Endodermal cell (in vitro differentiated cells): Measurements from ENCODE around the gene ALOX15B. TPM values are rescaled to one million over a fixed set of nuclear protein-coding genes. Genes with fewer than 3 reads are reported as not detected.

ENCODE experiments used
- DNase-seq: peaks from one replicate; pipeline ENCODE4 v3.0.0-alpha.2; 2017
- H3K27ac ChIP-seq: 2 replicates; pipeline ENCODE4 v1.5.1; 2013; ENCODE audit warnings: mild to moderate bottlenecking, low read depth, low read length, moderate library complexity
- H3K27me3 ChIP-seq: 2 replicates; pipeline ENCODE4 v1.6.1; 2013; ENCODE audit warnings: mild to moderate bottlenecking, low read length, moderate library complexity; ENCODE audit not compliant: insufficient read depth, control insufficient read depth, poor library complexity, severe bottlenecking
- H3K36me3 ChIP-seq: 2 replicates; pipeline ENCODE4 v1.7.0; 2013; ENCODE audit warnings: mild to moderate bottlenecking, low read length, moderate library complexity; ENCODE audit not compliant: control insufficient read depth, insufficient read depth
- H3K4me1 ChIP-seq: one replicate; pipeline ENCODE4 v1.7.0; 2013; ENCODE audit warnings: low read length; ENCODE audit not compliant: control insufficient read depth, insufficient read depth
- H3K4me3 ChIP-seq: 2 replicates; pipeline ENCODE4 v1.5.1; 2013; ENCODE audit warnings: mild to moderate bottlenecking, low read length, moderate library complexity
- H3K9ac ChIP-seq: 2 replicates; pipeline ENCODE4 v1.6.1; 2013; ENCODE audit warnings: mild to moderate bottlenecking, low read length, moderate library complexity; ENCODE audit not compliant: poor library complexity, severe bottlenecking; ENCODE audit errors: extremely low read depth
- H3K9me3 ChIP-seq: 2 replicates; pipeline ENCODE4 v1.6.1; 2013; ENCODE audit warnings: mild to moderate bottlenecking, low read length, moderate library complexity; ENCODE audit not compliant: control insufficient read depth
- H3K27ac Mint-ChIP-seq: 2 replicates; pipeline ENCODE4 v1.8.0; 2020; ENCODE audit warnings: mixed read lengths
- H3K27me3 Mint-ChIP-seq: 2 replicates; pipeline ENCODE4 v1.8.0; 2021; ENCODE audit warnings: mild to moderate bottlenecking, mixed read lengths; ENCODE audit not compliant: insufficient read depth
- H3K36me3 Mint-ChIP-seq: 2 replicates; pipeline ENCODE4 v1.8.0; 2020; ENCODE audit warnings: low read depth, mixed read lengths
- H3K4me1 Mint-ChIP-seq: 2 replicates; pipeline ENCODE4 v1.8.0; 2020; ENCODE audit warnings: mixed read lengths
- H3K4me3 Mint-ChIP-seq: 2 replicates; pipeline ENCODE4 v1.8.0; 2020; ENCODE audit warnings: mild to moderate bottlenecking, moderate library complexity, mixed read lengths
- H3K9me3 Mint-ChIP-seq: 2 replicates; pipeline ENCODE4 v1.8.0; 2020; ENCODE audit warnings: mild to moderate bottlenecking, mixed read lengths
- WGBS, 2 experiments: methylation state at CpG; one replicate each; pipeline versions ENCODE4 v1.1.5 to v1.1.7; 2013; ENCODE audit warnings: missing lambda C conversion rate in 2 of 2, mixed read lengths in 1 of 2; ENCODE audit not compliant: insufficient coverage in 1 of 2, insufficient read length in 1 of 2; 5-methylcytosine and 5-hydroxymethylcytosine counted together
- total RNA-seq, 2 donors: library from RNA; stranded (reverse); fragmentation: NEBNext Ultra II Directional in 1 of 2; extraction: Animal tissue kit (Norgen Biotek cat#: 25700) in 1 of 2; gene quantifications; 2 replicates in 1 of 2; 3 replicates in 1 of 2; pipeline ENCODE4 v1.2.1, GENCODE V29; 2021
- TF ChIP-seq, protein P1 (sequence below): fragments of 200-600 bp; sonication (generic); conservative IDR thresholded peaks from 2 replicates; pipeline ENCODE4 v1.5.0; 2021; ENCODE audit warnings: antibody characterized with exemption, mild to moderate bottlenecking

ALOX15B gene
- total RNA-seq, 2 donors from 2014 or later: not detected

GRCh38 chr17:8025176-8025911 lies 13.5 kb upstream of the ALOX15B start:
- DNase-seq: no peak
- no peak overlapping the region for H3K4me3 ChIP-seq
- 87 to 90% methylated on average over 6 to 9 of the region's 9 CpGs for WGBS, 2 experiments

DNA sequence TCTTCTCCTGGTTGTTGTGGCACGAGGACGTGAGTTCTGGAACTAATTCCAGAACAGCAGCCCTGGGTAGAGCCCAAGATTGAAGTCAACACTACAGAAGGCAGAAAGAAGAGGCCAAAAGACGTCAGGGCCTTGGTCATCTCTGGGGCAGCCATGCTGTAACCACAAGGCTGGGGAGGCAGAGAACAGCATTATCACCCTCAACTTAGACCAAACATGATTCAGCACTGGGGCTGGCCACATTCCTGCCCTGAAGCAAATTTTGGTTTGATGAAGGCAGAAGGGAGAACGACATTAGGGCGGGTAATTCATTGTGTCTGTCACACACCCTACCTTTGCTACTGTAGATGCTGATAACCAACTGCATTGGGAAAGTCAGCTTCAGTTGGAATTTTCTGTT lies 9.7 kb upstream of the ALOX15B start:
- DNase-seq: no peak
- no peaks in the 10 kb centered on the region for H3K9me3 Mint-ChIP-seq

More at GRCh38 chr17:8025176-8025911, 13.5 kb upstream of the ALOX15B start:
- no peak overlapping the region for H3K27ac ChIP-seq
- Mint-ChIP-seq H3K27me3 (peaks cover 31% of the 10 kb centered on the region), H3K36me3 (no peaks in the 10 kb centered on the region), H3K9me3 (no peaks in the 10 kb centered on the region), H3K27ac (no peak overlapping the region), H3K4me3 (no peak overlapping the region), H3K4me1 (peaks cover 5% of the 10 kb centered on the region)
- H3K9me3 ChIP-seq: no peaks in the 10 kb centered on the region
- TF ChIP-seq, protein P1, sequence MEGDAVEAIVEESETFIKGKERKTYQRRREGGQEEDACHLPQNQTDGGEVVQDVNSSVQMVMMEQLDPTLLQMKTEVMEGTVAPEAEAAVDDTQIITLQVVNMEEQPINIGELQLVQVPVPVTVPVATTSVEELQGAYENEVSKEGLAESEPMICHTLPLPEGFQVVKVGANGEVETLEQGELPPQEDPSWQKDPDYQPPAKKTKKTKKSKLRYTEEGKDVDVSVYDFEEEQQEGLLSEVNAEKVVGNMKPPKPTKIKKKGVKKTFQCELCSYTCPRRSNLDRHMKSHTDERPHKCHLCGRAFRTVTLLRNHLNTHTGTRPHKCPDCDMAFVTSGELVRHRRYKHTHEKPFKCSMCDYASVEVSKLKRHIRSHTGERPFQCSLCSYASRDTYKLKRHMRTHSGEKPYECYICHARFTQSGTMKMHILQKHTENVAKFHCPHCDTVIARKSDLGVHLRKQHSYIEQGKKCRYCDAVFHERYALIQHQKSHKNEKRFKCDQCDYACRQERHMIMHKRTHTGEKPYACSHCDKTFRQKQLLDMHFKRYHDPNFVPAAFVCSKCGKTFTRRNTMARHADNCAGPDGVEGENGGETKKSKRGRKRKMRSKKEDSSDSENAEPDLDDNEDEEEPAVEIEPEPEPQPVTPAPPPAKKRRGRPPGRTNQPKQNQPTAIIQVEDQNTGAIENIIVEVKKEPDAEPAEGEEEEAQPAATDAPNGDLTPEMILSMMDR: no peak
- H3K4me1 ChIP-seq: peaks cover 3% of the 10 kb centered on the region
- H3K27me3 ChIP-seq: peaks cover 33% of the 10 kb centered on the region
- H3K9ac ChIP-seq: no peak overlapping the region
- no peaks in the 10 kb centered on the region for H3K36me3 ChIP-seq

GRCh38 chr17:8031261-8031661 lies 7.6 kb upstream of the ALOX15B start:
- Histone ChIP-seq H3K4me1 (no peaks in the 10 kb centered on the region), H3K9me3 (no peaks in the 10 kb centered on the region), H3K4me3 (no peak overlapping the region), H3K27ac (no peak overlapping the region), H3K9ac (no peak overlapping the region), H3K36me3 (no peaks in the 10 kb centered on the region), H3K27me3 (peaks cover 24% of the 10 kb centered on the region)
- Mint-ChIP-seq H3K4me3 (no peak overlapping the region), H3K4me1 (no peaks in the 10 kb centered on the region), H3K27me3 (peaks cover 30% of the 10 kb centered on the region), H3K27ac (no peak overlapping the region), H3K36me3 (no peaks in the 10 kb centered on the region), H3K9me3 (no peaks in the 10 kb centered on the region)
- 90 to 93% methylated on average over 6 of the region's 6 CpGs for WGBS, 2 experiments
- TF ChIP-seq, protein P1: no peak
- no peak for DNase-seq

More for the DNA sequence above, 9.7 kb upstream of the ALOX15B start:
- no peak overlapping the region for H3K4me3 ChIP-seq
- Mint-ChIP-seq H3K27me3 (peaks cover 30% of the 10 kb centered on the region), H3K36me3 (no peaks in the 10 kb centered on the region), H3K27ac (no peak overlapping the region), H3K4me3 (no peak overlapping the region), H3K4me1 (no peaks in the 10 kb centered on the region)
- no peak overlapping the region for H3K27ac ChIP-seq
- H3K9me3 ChIP-seq: no peaks in the 10 kb centered on the region
- no peaks in the 10 kb centered on the region for H3K4me1 ChIP-seq
- no peak overlapping the region for H3K9ac ChIP-seq
- 84 to 94% methylated on average over 3 to 5 of the region's 5 CpGs for WGBS, 2 experiments
- H3K27me3 ChIP-seq: peaks cover 33% of the 10 kb centered on the region
- TF ChIP-seq, protein P1: no peak
- no peaks in the 10 kb centered on the region for H3K36me3 ChIP-seq
